Tibial nerve (tissue), 4 donors: ENCODE data around the gene FAM210A. TPM values are rescaled to one million over a fixed set of nuclear protein-coding genes. Genes with fewer than 3 reads are reported as not detected.
A peak's percentile ranks its signal among the peaks of the same experiment; 100 is the strongest.

ENCODE experiments used
- DNase-seq, 2 donors: peaks; one replicate each; pipeline ENCODE4 v3.0.0-alpha.2; 2019; ENCODE audit warnings: low spot score in 2 of 2
- H3K27ac ChIP-seq, 4 donors: fragments of 200-600 bp; sonication (generic) in 3 of 4; one replicate each; pipeline ENCODE4 v1.5.1; 2017 to 2019; ENCODE audit warnings: mild to moderate bottlenecking in 1 of 4
- H3K27me3 ChIP-seq, 2 donors: fragments of 200-600 bp; sonication (generic) in 1 of 2; one replicate each; pipeline versions ENCODE4 v1.5.1 to v1.6.0; 2017 to 2019
- H3K36me3 ChIP-seq, 3 donors: fragments of 200-600 bp; sonication (generic); one replicate each; pipeline ENCODE4 v1.5.1; 2018 to 2019
- H3K4me1 ChIP-seq, 4 donors: fragments of 200-600 bp; sonication (generic) in 3 of 4; one replicate each; pipeline ENCODE4 v1.5.1; 2017 to 2019
- H3K4me3 ChIP-seq, 4 donors: fragments of 200-600 bp; sonication (generic) in 3 of 4; one replicate each; pipeline ENCODE4 v1.5.1; 2017 to 2019; ENCODE audit warnings: mild to moderate bottlenecking in 1 of 4, moderate library complexity in 1 of 4
- H3K9me3 ChIP-seq, 4 donors: fragments of 200-600 bp; sonication (generic) in 3 of 4; one replicate each; pipeline ENCODE4 v1.5.1; 2017 to 2019
- CTCF ChIP-seq, 5 experiments: fragments of 200-600 bp in 3 of 5; fragments of 450-650 bp in 2 of 5; sonication (generic) in 3 of 5; IDR thresholded peaks; one replicate each; pipeline ENCODE4 v1.5.1; 2016 to 2019; ENCODE audit warnings: antibody characterized with exemption in 5 of 5, mild to moderate bottlenecking in 3 of 5, moderate library complexity in 2 of 5
- EP300 ChIP-seq, 2 donors: sonication (generic); formaldehyde crosslinking; IDR thresholded peaks; one replicate each; pipeline ENCODE4 v1.6.1; 2017; ENCODE audit warnings: antibody characterized with exemption in 2 of 2, mild to moderate bottlenecking in 1 of 2
- POLR2A ChIP-seq, 2 donors: fragments of 450-650 bp; IDR thresholded peaks; one replicate each; pipeline ENCODE4 v1.6.1; 2017; ENCODE audit warnings: antibody characterized with exemption in 2 of 2, mild to moderate bottlenecking in 2 of 2, moderate library complexity in 2 of 2
- WGBS, 2 donors: methylation state at CpG; one replicate each; pipeline ENCODE4 v1.1.5; 2018; 5-methylcytosine and 5-hydroxymethylcytosine counted together
- total RNA-seq, 4 donors: library from RNA; depleted of rRNA; stranded (reverse); fragments of >200 nt; gene quantifications; one replicate each; pipeline ENCODE4 v1.1.0, GENCODE V29; 2016

FAM210A gene
- total RNA-seq, 4 donors from 2014 or later = 5.2 to 8.7 (median 7.3) TPM

DNA sequence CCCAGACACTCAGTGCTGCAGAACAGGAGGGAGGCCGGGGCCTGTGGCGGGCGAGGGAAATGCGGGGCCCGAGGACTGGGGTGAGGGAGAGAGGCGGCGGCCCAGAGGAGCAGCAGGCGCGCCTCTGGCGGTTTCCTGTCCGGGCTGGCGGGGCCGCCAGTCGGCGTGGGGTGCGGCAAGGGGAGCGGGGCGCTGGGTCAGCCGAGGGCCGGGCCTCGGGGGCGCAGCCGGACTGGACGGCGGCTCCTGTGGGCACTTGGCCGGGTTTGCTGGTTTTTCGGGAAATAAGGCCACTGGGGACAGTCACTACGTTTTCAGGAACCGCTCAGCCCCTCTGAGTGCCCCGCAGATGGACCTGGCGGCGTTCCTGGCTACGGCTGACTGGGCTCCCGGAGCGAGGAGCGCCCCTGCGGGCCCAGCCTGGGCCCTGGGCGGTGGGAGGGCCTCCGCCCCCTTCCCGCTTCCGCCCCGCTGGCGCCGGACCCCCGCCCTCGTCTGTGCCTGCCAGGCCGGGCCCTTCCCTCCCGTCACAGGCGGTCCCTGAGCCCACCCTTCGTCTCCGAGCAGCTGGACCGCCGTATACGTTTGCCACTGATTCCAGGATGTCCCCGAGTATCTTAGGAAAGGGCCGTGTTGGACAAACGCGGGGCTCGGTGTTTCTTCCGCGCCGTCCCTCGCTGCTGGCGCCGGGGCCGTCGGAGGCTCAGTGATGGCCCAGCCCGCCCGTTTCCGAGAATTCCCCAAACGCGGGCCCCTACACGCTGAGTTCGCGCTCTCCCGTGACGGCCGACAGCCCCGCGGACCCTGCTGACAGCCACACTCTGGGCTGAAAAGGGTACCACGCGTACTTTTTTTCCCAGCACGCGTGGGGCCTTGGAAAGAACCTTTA lies 84.6 kb downstream of the FAM210A start:
- Histone ChIP-seq H3K36me3 (peaks cover 0 to 10% (median 0%) of the 10 kb centered on the region in 3 donors), H3K27ac (peak overlapping the region in 3 of 4 donors; percentile 10 to 72 (median 27)), H3K4me1 (peaks cover 0 to 12% (median 5%) of the 10 kb centered on the region in 4 donors), H3K4me3 (peak overlapping the region; percentile 25 to 54 (median 29)), H3K9me3 (no peaks in the 10 kb centered on the region), H3K27me3 (no peaks in the 10 kb centered on the region)
- DNase-seq = no peak
- 30 to 34% methylated on average over 48 to 64 of the region's 84 CpGs for WGBS, 2 donors
- TF ChIP-seq CTCF (IDR thresholded peaks at IDR 0.05) = no peak
- no peak for TF ChIP-seq POLR2A (IDR thresholded peaks at IDR 0.05)
- TF ChIP-seq EP300 (IDR thresholded peaks at IDR 0.05) = no peak

DNA sequence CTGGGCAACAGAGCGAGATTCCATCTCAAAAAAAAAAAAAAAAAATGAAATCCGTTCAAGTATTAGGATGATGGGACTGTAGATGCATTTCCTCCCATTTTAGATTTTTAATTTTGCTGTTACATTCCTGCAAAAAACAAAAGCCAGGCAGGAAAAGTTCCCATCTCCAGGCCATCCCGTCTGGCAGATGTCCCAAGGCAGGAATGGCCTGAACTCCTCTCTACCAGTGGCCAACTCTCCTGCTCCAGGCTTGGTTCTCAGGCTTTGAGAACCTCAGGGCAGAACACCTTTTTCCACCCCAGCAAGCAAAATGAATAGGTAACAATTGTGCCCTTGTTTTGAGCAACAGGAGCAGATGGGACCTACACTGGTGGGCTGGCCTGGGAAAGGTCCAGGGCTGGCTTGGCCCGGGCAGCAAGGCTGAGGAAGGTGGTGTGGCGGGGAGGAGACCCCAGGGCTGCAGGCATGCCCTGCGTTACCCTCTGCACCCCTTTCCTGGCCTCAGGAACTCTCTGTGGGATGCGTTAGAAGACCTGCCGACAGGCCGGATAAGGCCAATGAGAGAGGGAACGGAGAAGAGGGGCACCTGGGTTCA lies 86.0 kb downstream of the FAM210A start:
- TF ChIP-seq CTCF (IDR thresholded peaks at IDR 0.05) = no peak
- no peak for TF ChIP-seq POLR2A (IDR thresholded peaks at IDR 0.05)
- 85 to 86% methylated on average over 10 of the region's 10 CpGs for WGBS, 2 donors
- no peak for DNase-seq
- Histone ChIP-seq H3K27me3 (no peaks in the 10 kb centered on the region), H3K27ac (no peak overlapping the region), H3K9me3 (no peaks in the 10 kb centered on the region), H3K36me3 (peaks cover 0 to 5% (median 0%) of the 10 kb centered on the region in 3 donors), H3K4me3 (no peak overlapping the region), H3K4me1 (peaks cover 0 to 12% (median 5%) of the 10 kb centered on the region in 4 donors)

DNA sequence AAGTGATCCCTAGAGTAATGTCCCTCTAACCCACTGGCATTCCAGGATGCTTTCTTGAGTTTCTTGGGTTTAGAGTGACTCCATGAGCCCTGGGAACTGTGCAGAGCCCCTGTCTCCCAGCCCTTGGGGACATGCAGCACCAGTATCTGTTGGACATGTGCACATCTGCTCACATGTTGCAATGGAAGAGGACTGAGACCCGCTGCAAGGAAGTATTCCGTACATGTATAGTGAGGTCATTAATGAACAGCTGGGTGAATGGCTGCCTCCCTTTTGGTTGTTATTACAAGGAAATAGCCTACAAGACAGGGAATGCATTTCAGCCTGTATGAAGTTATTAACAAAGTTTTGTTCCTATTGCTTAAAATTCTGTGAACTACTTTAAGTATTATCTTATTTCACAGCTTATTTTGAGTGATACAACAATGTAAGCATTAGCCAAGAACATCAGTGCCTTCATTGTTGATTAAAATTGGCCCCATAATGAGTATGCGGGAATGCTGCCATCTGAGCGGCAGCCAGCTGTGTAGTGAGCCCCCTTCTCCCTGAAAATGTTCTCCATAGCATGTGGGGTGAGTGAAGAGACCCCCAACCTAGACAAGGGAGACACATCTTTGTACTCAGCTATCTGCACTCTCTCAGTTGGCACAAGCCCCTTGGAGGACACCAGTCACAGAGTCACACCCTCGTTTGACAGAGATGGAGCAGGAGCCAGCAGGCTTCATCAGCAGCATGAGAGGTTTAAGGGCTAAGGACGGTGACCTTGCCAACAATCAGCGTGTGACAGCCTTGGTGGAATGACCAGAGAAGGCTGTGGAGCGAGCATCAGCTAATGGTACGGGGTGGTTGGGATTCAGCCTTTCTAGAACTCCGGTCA lies 87.4 kb downstream of the FAM210A start:
- no peaks in the 10 kb centered on the region for H3K36me3 ChIP-seq
- no peak for TF ChIP-seq CTCF (IDR thresholded peaks at IDR 0.05)
- no peak for TF ChIP-seq EP300 (IDR thresholded peaks at IDR 0.05)
- TF ChIP-seq POLR2A (IDR thresholded peaks at IDR 0.05) = no peak
- no peak for DNase-seq
- H3K27me3 ChIP-seq = no peaks in the 10 kb centered on the region
- no peaks in the 10 kb centered on the region for H3K9me3 ChIP-seq
- H3K4me3 ChIP-seq = no peak overlapping the region
- peaks cover 0 to 12% (median 5%) of the 10 kb centered on the region in 4 donors for H3K4me1 ChIP-seq
- 58 to 67% methylated on average over 10 of the region's 10 CpGs for WGBS, 2 donors
- H3K27ac ChIP-seq = no peak overlapping the region

DNA sequence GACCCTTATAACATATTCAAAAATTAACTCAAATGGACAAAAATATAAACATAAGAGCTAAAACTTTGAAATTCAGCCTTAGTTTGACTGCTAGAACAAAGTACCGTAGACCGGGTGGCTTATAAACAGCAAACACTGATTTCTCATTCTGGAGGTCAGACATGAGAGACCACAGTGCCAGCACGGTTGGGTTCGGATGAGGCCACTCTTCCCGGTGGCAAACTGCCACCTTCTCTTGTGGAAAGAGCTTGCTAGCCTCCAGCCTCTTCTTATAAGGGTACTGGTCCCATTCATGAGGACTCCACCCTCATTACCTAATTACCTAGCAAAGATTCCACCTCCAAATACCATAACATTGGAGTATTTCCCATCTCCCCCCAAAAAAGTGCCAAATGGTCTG lies 91.3 kb downstream of the FAM210A start:
- Histone ChIP-seq H3K27ac (no peak overlapping the region), H3K36me3 (no peaks in the 10 kb centered on the region), H3K27me3 (no peaks in the 10 kb centered on the region), H3K4me1 (peaks cover 0 to 4% (median under 1%) of the 10 kb centered on the region in 4 donors), H3K9me3 (no peaks in the 10 kb centered on the region), H3K4me3 (no peak overlapping the region)
- no peak for DNase-seq
- TF ChIP-seq POLR2A (IDR thresholded peaks at IDR 0.05) (no peak), EP300 (IDR thresholded peaks at IDR 0.05) (no peak), CTCF (IDR thresholded peaks at IDR 0.05) (no peak)
- 57 to 80% methylated on average over 5 of the region's 5 CpGs for WGBS, 2 donors
